NCI-H774 (cell line): ENCODE measurements around the gene ISCA1.

ENCODE experiments used
- DNase-seq: peaks from one replicate; lab custom pipeline; 2025; lab: John Stamatoyannopoulos, UW

The ISCA1 gene

GRCh38 chr9:86285261-86285660 lies 2.9 kb upstream of the ISCA1 start:
- no peak for DNase-seq

GRCh38 chr9:86282979-86283535 lies 719 bp upstream of the ISCA1 start:
- DNase-seq, result no peak

- DNase-seq, result no peak
Observed at GRCh38 chr9:86281593-86282076, 703 bp downstream of the ISCA1 start.

- no peak for DNase-seq
Observed at GRCh38 chr9:86280580-86280979, 1.8 kb downstream of the ISCA1 start.

- DNase-seq, result no peak
Observed at GRCh38 chr9:86279839-86280238, 2.5 kb downstream of the ISCA1 start.

GRCh38 chr9:86277072-86277471 lies 5.3 kb downstream of the ISCA1 start:
- no peak for DNase-seq

GRCh38 chr9:86275962-86276361 lies 6.4 kb downstream of the ISCA1 start:
- no peak for DNase-seq

- DNase-seq, result no peak
Observed at GRCh38 chr9:86274821-86275643, 7.3 kb downstream of the ISCA1 start.

GRCh38 chr9:86272221-86272620 lies 10.1 kb downstream of the ISCA1 start:
- DNase-seq, result no peak

- no peak for DNase-seq
Observed at GRCh38 chr9:86263876-86264275, 18.5 kb downstream of the ISCA1 start.

GRCh38 chr9:86262492-86262891 lies 19.8 kb downstream of the ISCA1 start:
- no peak for DNase-seq

GRCh38 chr9:86259557-86259956 lies 22.8 kb downstream of the ISCA1 start, which contains the start of gene C9orf153:
TSS of gene C9orf153 (minus strand) at chr9:86259657. CDS start at chr9:86229603, 30,054 bp downstream.
- no peak for DNase-seq

- DNase-seq, result no peak
Observed at GRCh38 chr9:86257391-86257790, 24.9 kb downstream of the ISCA1 start.

GRCh38 chr9:86256653-86257052 lies 25.7 kb downstream of the ISCA1 start:
- DNase-seq, result no peak

- no peak for DNase-seq
Observed at GRCh38 chr9:86253577-86253976, 28.8 kb downstream of the ISCA1 start.

- no peak for DNase-seq
Observed at GRCh38 chr9:86252870-86253269, 29.5 kb downstream of the ISCA1 start.

GRCh38 chr9:86250123-86250522 lies 32.2 kb downstream of the ISCA1 start:
- no peak for DNase-seq

GRCh38 chr9:86248746-86249145 lies 33.6 kb downstream of the ISCA1 start:
- no peak for DNase-seq

GRCh38 chr9:86246752-86247161 lies 35.6 kb downstream of the ISCA1 start:
- DNase-seq, result no peak

GRCh38 chr9:86242071-86242470 lies 40.3 kb downstream of the ISCA1 start:
- no peak for DNase-seq

- DNase-seq, result no peak
Observed at GRCh38 chr9:86241216-86241615, 41.1 kb downstream of the ISCA1 start.

- DNase-seq, result no peak
Observed at GRCh38 chr9:86238861-86239770, 43.2 kb downstream of the ISCA1 start.
